HG03432 (cell line): ENCODE data around the gene CLEC10A.
"Not testable (repeated sequence)": the region's sequence is repeated elsewhere in the genome, so short reads cannot be mapped to it uniquely, and the experiment has no call there.

Experiments
- ATAC-seq: cut with Tn5 transposase; IDR thresholded peaks from one replicate; pipeline ENCODE4 v1.9.1; 2021; ENCODE audit warnings: mild to moderate bottlenecking, moderate library complexity; ENCODE audit not compliant: unreplicated experiment

CLEC10A gene

GRCh38 chr17:7079581-7080455, at the start of gene CLEC10A:
Gene CLEC10A, minus strand, starts transcription at chr17:7080251. Its CDS starts 1,439 bp downstream, at chr17:7078812.
- no peak for ATAC-seq

GRCh38 chr17:7129311-7129710, 49.3 kb upstream of the CLEC10A start:
- no peak for ATAC-seq

GRCh38 chr17:7128160-7128559, 48.1 kb upstream of the CLEC10A start:
- ATAC-seq: no peak

- ATAC-seq: not testable (repeated sequence)
These were observed 47.5 kb upstream of the CLEC10A start for GRCh38 chr17:7127501-7127900.

- ATAC-seq: not testable (repeated sequence)
These were observed 46.3 kb upstream of the CLEC10A start for GRCh38 chr17:7126386-7126785.

- ATAC-seq: no peak
These were observed 44.9 kb upstream of the CLEC10A start for GRCh38 chr17:7124923-7125322.

- no peak for ATAC-seq
These were observed 43.8 kb upstream of the CLEC10A start for GRCh38 chr17:7123844-7124243.

GRCh38 chr17:7122381-7122780, 42.3 kb upstream of the CLEC10A start:
- no peak for ATAC-seq

- ATAC-seq: not testable (repeated sequence)
These were observed 40.6 kb upstream of the CLEC10A start for GRCh38 chr17:7120635-7121034.

GRCh38 chr17:7120123-7120522, 40.1 kb upstream of the CLEC10A start:
- no peak for ATAC-seq

GRCh38 chr17:7119314-7119713, 39.3 kb upstream of the CLEC10A start:
- ATAC-seq: no peak

GRCh38 chr17:7114875-7115614, 35.0 kb upstream of the CLEC10A start:
- no peak for ATAC-seq

- no peak for ATAC-seq
These were observed 34.3 kb upstream of the CLEC10A start, which contains the start of gene ASGR2 for GRCh38 chr17:7114241-7114874. Gene ASGR2, minus strand, starts transcription at chr17:7114822. Its CDS starts 582 bp downstream, at chr17:7114240.

- ATAC-seq: no peak
These were observed 33.4 kb upstream of the CLEC10A start for GRCh38 chr17:7113273-7114071.

GRCh38 chr17:7112510-7113108, 32.6 kb upstream of the CLEC10A start:
- ATAC-seq: no peak

- ATAC-seq: no peak
These were observed 31.9 kb upstream of the CLEC10A start for GRCh38 chr17:7111784-7112509.

GRCh38 chr17:7110617-7111306, 30.7 kb upstream of the CLEC10A start:
- no peak for ATAC-seq

GRCh38 chr17:7109461-7110322, 29.6 kb upstream of the CLEC10A start:
- no peak for ATAC-seq
